Activated CD4-positive, CD25-positive, alpha-beta regulatory T cell treated with anti-CD3 and anti-CD28 coated beads, Interleukin-2, amount 50 U/mL, for 72 hours (primary cell): Measurements from ENCODE around the gene RCBTB2.

ENCODE experiments used
- DNase-seq: peaks from one replicate; pipeline ENCODE4 v3.0.0; 2021

The RCBTB2 gene

DNA sequence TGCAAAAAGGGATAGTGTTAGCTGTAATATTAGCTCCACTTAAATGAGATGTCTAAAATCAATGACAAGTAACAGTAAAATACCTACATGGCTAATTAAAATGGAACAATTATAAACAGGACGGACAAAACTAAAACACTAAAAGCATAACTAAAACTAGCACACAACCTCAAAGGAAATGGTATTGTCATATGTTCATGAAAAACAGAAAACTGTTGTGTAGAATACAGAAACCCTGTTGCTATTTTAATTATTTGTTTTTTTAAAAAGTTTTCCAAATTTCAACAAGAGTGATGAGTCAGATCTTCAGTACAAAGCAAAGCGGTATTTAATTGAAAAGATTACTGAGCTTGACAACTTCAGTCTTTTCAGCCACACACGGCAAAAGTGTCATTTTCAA lies 4.2 kb downstream of the RCBTB2 start:
- no peak for DNase-seq

DNA sequence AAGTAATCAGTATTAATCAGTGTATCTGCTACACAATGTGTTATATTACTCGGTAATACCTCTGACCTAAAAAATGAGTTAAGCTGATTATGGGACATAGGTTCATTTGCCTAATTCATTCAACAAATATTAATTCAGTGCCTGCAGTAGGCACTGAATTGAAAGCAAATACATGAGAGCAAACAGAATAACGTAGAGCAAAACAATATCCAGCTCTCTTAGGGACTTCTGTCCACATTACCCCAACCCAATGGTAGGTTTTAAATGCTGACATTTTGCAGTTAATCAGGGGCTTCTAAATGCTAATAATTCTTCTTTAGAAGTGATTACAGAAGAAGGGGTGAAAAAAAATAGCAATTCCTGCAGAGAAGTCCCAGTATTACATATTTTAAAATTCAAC lies 4.9 kb downstream of the RCBTB2 start:
- no peak for DNase-seq

DNA sequence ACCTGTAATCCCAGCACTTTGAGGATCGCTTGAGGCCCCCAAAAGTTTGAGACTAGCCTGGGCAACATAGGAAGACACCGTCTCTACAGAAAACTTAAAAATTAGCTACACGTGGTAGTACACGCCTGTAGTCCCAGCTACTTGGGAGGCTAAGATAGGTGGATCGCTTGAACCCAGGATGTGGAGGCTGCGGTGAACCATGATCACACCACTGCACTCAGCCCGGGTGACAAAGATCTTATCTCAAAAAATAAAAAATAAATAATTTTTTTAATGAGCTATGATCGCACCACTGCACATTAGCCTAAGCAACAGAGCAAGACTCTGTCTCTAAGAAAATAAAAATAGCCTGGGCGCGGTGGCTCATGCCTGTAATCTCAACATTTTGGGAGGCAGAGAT lies 6.6 kb downstream of the RCBTB2 start:
- DNase-seq = no peak

DNA sequence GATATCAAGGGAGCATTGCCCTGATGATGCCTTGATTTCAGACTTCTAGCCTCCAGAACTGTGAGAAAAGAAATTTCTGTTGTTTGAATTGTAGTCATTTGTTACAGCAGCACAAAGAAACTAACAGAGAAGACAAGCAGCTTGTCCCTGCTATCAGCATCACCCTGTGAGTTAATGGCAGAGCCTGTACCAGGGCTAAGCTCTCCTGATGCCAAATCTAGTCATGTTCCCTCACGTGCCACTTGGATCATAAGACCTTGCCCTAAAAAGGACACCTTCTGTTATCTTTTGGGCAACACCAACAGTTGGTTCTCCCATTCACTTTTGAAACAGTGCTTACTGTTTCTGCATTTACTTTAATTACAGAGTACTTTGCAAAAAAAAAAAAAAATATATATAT lies 14.8 kb downstream of the RCBTB2 start:
- no peak for DNase-seq

DNA sequence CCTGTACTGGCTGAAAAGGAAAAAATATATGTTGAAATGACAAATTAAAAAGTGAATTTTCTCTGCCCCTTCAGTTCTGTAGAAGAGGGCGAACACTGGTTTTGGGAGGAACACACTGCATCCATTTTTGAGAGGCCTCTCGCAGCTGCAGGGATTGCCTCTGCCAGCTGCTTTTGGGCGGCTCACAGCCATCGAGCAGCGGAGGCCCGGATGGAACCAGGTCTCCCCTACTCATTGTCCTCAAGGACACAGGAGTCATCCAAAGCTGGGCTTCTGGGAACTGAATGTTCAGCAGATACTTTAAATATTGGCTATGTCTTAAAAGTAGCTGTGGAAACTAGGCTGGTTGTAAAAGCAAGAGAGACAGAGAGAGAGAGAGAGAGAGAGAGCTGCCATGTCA lies 17.1 kb downstream of the RCBTB2 start:
- no peak for DNase-seq

DNA sequence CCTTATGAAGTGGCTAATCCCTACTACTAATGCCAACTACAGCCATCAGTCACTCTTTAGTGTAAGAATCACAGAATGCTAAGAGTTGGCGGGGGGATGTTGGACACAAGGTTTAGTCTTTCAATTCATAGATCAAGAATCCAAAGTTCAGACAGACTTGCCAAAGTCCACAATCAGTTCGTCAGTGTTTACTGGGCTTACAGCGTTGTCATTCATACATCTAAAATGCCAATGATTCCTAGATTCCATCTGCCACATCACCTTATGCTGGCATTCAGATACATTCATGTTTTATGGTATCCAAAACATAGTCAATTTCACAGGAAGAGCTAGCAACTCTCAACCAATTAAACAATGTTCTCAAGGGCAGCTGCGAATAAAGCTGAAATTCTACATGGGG lies 18.1 kb downstream of the RCBTB2 start:
- DNase-seq = no peak

DNA sequence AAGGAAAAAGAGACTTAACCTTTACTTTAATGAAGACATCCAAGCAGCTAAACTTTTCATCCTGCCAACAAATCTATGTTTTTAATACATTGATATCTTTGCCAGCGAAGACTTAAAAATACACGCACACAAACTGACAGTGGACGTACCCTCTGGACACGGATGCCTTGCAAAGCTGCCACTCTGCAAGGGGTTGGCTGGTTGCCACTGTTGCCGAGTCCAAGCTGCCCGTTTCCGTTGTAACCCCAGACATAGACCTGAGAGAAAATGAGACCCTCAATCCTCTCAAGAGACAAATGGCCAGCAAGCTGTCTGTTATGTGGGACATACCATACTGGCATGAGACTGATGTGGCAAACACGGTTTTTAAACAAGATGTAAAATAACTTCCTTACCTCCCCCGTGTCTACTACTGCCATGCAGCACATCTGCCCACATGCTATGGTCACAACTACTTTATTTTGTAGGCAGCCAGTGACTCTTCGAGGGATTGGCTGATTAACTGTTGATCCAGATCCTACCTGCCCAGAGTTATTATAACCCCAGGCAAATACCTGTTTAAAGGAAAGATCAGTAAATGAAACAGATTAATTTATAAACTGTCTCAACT lies 21.2 kb downstream of the RCBTB2 start:
- no peak for DNase-seq

DNA sequence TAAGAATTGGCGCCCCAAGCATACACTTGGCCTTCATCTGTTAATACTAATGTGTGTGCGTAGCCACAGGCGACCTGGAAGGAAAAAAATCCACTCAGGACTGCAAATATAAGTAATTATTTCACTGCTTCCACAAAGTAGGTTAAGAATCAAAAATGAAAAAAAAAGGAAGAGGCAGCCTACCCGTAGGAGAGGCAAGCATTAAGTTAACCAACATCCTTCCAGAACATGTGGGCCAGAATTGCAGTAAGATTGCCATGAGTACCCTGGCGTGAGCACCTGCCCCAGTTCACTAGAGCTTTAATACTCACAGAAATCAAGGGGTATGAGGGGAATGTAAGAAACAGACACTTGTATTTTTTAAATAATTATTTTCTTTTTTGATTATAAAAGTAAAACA lies 22.2 kb downstream of the RCBTB2 start:
- DNase-seq = no peak

DNA sequence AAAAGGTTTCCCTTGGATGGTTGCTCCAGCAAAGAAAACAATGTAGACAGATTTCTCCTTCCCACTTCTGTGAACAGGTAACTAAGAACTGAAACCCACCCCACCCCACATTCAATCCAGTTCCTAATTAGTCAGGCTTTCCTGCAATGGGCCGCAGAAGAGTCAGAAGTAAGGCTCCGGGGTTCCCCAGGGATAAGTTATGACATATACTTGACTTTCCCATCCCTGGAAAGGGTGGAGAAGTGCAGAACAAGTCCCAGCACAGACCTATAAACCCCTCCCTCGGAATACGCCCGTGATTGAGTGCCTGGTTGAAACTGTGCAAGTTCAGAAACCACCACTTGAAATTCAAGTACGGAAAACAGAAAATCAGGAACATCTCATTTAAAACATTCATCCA lies 24.9 kb downstream of the RCBTB2 start:
- no peak for DNase-seq

DNA sequence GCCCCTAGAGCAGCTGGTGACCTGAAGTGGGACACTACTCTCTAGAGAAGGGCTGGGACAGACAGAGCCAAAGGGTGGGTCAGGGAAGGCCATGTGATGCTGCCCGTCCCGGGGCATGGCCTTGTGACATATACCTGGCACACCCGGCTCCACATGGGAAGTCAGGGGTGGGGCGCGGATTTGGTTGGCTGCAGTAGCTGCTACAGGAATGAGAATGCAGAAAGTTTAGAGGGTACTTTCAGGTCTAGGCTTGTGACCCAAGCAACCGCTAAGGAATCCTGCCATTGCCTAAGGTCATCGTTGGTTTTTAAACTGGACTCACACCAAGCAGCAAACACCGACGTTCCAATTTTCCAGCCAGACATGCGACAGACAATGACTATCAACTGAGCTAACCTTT lies 25.9 kb downstream of the RCBTB2 start:
- DNase-seq = no peak

DNA sequence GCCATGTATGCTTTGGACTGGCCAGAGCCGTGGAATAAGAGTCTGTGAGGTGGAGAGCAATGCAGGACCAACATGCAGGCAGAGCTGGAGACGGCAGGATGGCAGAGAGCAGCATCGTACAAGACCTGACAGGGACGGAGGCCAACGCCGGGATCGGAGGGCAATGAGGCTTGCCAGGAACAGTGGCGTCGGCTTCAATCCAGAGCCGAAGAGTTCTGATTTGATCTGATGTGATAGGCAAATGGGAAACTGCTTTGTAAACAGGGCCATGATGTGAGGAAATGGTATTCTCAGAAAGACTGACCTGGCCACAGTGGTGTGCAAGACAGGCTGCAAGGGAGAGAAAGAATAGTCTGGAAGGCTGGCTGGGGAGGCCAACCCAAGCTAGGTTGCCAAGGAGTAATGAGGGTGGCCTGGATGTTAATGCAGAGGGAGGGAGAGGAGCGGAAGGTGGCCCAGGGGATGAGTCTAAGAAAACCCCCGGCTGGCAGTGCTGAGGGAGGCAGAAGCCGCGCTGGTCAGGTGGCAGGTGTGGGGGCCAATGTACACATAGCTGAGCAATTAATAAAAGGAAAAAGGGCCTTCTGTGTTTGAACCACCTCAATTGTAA lies 26.7 kb downstream of the RCBTB2 start:
- DNase-seq = no peak

DNA sequence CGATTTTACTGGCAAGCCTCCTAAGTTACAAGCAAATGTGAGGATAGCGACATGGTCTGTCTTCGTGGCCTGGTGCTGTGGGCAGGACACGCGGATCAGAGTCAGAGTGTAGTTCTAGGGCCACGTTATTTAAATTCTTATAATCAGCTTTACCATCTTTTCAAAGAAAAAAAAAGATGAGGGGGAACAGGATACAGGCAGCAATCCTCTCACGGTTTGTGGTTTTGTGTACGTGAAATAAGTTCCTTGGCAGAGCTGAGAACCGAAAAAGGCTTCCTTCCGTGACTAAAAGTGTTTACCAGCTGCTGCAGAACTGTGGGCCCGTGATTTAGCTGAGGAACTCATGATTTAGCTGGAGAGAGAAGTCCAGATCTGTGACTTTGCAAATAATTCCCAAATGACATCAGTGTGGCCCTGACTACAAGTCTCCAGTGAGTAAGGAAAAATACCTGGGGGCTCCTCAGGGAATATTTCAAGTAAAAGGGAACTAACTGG lies 27.2 kb downstream of the RCBTB2 start:
- no peak for DNase-seq

DNA sequence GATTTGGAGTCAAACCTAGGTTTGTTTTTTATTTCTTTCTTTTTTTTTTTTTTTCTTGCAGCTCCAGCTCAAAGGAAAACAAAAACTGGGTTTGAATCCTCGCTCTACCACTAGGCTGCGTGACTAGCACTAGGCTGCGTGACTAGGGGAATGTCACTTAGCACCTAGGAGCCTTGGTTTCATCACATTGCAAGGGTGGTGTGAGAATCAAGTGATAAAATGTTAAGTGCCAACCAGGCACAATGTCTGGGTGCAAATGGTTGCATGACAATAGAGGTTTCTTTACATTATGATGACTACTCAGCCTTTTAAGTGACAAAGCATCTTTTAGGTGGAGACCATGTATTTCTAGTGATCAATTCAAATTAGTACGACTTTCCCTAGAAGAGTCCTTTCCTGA lies 27.9 kb downstream of the RCBTB2 start:
- DNase-seq = no peak

DNA sequence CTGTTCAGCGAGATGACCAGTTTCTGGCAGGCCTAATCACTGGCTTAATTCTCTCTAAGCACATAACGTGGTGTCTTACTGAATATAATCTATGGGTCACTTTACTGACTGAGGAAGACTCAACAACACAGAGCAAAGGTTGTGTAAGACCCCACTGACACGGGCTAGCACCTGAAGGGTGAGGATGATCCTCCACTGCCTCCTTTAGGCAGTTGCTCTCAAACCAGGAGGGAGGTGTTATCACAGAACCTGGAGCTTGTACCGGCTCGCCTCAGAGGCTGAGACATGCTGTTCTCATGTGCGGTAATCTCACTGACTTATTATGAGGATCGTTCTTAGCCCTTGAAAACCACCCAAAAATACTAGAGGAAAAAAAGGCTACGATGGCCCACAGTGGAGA lies 28.3 kb downstream of the RCBTB2 start:
- no peak for DNase-seq

DNA sequence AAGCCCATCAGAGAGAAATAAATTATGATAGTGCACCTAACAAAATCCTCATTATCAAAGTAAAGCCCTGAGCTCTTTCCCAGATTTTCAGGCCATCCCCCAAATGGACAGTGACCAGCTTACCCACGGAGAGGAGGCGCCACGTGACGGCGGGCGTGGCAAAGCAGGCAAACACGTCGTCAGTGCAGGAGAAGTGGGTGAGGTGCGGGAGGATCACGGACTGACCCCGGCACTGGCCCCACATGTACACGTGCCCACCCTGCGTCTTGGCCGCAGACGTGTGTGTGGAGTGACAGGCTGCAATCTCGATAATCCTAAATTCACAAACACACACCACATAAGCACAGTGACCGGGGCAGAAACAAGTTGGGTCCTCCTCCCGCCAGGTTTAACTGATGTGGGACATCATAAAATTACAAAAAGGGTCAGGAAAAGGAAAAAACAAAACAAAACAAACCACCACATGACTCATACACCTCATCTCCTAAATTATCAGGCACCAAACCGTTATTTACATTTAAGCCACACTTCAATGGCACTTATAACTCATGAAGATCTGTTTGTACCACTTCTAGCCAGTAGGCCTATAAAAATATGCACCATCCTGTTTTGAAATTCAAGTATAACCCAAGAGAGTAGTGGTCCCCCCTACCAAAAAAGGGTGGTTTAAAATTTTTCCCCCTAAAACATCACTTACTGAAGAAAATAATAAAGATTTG lies 30.1 kb downstream of the RCBTB2 start:
- no peak for DNase-seq

DNA sequence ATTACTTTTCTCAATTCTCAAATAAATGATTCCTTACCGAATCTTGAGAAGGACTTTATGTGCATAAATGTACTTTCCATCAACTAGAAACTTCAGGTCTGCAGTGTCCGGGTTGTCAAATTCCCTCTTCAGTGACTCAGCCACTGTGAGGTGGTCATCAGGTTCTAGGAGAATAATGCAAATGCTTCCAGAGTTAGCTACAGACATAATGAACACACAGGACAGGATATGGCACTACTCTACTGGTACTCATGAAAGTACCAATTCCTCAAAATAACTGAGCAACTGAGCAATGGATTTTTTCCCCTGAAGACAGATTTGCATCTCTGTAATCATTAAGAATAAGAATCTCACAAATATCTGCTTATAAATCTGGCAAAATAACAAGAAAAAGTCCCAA lies 31.2 kb downstream of the RCBTB2 start:
- no peak for DNase-seq

DNA sequence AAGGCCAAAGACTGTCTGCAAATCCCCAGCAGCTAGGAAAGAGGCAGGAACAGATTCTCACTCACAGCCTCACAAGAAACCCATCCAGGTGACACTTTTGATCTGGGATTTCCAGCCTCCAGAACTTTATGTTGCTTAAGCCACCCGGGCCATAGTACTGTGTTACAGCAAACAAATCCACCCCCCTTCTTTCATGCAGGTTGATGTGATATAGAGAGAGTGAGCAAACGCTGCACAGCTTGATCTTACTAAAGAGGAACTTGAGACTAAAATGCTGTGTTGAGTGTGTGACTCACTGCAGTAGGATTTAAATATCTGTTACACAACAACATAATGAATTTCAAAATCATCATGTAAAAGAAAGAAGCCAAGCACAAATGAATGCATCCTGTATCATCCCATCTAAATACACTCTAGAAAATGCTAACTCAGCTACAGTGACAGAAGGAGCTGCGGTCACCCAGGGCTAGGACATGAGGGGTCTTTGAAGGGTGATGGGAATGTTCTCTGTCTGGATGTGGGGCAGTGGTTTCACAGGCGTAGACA lies 32.2 kb downstream of the RCBTB2 start:
- DNase-seq = no peak

DNA sequence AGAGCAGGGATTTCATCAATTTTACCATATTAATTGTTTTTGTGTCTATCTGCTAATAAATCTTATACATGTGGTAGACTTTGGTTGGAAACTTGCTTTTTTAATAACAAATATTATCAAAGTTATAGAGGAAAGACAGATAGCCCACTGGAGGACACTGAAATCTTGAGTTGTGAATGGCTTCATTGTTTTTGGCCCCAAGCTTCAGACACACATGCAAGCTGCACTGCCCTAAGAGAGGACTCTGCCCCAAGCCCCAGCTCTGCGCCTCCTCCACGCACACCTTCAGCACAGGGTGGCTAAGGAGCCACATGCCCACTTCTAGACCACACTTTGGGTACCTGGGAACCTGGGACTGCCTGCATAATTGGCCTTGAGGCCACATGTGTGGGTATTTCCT lies 35.2 kb downstream of the RCBTB2 start:
- no peak for DNase-seq

DNA sequence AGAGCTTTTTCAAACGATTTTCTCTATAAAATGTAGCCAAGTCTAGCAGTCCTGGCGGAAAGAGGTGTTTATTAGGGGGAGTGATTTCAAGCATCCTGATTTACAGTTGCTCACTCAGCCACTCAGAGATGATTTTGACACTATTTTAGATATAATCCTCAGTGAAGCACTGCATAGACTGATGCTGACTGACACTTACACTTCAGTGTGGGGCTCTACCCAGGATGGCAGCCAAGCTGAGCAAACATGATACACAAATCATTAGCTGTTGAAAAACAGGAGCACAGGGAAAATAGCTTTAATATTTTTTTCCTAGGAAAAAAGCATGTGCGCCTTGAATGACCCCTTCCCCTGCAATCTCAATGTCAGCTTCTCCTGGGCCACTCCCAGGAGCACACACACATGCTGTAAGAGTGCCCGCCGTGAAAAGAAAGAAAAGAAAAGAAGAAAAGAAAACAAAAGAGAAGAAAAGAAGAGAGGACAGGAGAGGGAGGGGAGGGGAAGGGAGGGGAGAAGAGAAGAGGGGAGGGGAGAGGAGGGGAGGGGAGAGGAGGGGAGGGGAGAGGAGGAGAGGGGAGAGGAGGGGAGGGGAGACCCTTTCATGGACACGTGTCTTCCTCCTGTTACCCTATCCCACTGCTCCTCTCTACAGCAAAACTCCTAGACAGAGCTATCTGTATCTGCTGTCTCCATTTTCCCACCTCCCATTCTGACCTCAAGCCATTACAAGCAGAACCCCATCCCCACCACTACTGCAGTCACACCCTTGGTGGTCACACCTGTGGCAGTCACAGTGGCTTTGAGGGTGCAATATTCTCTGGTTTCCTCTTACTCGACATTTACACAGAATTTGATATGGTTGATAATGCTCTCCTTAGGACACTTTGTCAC lies 36.4 kb downstream of the RCBTB2 start:
- DNase-seq = no peak

DNA sequence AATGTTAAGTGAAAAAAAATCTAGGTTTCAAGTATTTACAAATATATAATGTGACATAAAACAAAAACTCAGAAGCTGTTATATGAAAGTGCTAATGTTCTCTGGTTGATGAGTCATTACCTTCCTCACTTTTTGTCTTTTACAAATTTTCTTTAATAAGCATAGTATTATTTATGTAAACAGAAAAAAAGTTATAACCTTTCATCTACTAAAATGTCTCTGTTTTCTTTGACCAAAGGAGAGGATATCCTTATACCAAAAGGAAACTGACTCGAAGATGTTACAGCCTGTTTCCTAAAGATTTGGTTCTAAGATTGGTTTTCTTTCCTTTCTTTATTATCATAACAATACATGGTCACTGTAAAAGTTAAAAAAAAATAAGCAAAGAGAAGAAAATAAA lies 38.0 kb downstream of the RCBTB2 start:
- DNase-seq = no peak

DNA sequence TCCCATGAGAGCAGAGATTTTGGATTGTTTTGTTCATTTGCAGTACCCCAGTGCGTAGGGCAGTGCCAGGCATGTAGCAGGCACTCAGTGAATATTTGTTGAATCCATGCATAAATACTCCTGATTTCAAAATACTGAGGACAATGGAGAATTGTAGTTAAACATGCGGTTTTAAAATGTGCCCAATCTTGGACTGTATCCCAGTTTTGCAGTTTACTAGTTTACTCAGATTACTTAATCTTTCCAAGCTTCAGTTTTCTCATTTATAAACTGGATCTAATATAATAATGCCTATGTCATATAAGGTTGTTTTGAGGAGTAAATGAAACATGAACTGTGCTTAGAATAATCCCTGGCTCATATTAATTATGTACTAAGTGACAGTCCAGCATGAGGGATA lies 39.0 kb downstream of the RCBTB2 start:
- no peak for DNase-seq

DNA sequence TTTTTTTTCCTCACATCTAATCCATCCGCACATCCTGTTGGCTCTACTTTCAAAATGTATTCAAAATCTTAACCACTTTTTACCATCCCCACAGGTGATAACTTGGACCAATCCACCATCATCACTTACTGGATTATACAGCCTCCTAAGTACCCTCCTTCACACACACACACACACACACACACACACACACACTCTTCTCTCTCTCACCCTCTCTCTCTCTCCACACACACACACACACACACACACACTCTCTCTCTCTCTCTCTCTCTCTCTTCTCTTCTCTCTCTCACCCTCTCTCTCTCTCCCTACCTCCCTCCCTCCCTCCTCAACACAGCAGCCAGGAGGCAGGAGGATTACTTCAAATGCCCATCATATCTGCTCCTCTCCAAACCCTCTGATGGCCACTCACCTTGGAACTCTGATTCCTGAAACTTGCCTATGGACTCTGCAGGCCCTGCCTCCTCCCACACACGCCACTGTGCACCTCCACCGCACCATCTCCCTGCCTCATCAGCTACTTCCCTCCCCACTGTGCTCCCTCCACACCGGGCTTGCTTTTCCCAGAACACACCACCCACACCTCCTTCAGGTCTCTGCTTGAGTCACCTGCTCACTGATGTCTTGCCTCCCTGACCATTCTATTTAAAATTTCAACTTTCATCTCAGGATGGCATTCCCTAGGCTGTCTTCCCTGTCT lies 39.7 kb downstream of the RCBTB2 start:
- DNase-seq = no peak
